Endothelial cell of umbilical vein (primary cell): ENCODE data around the gene SLC5A10. TPM values are rescaled to one million over a fixed set of nuclear protein-coding genes. Genes with fewer than 3 reads are reported as not detected.

Experiments used
- BruUV-seq: library from RNA; stranded (reverse); fragments of 400-500 nt; replicated peaks from 2 replicates; lab custom pipeline; 2021; lab: Mats Ljungman, UMichigan
- CTCF ChIA-PET: fragments of 300-600, 350-600 bp; sonication (Branson Sonifier 250); formaldehyde crosslinking; loops from one replicate; lab custom pipeline; 2021; ENCODE audit warnings: antibody characterized with exemption, inconsistent platforms; lab: Charles Lee
- POLR2A ChIA-PET: fragments of 300-600, 350-600 bp; sonication (Branson Sonifier 250); formaldehyde crosslinking; loops from one replicate; lab custom pipeline; 2021; ENCODE audit warnings: antibody characterized with exemption, inconsistent platforms; lab: Charles Lee
- DNase-seq: peaks from one replicate; pipeline ENCODE4 v3.0.0-alpha.2; 2011; ENCODE audit warnings: low read depth, low spot score
- FAIRE-seq: peaks from 2 replicates; lab custom pipeline; 2011; peaks lifted over from hg19 to GRCh38; lab: Jason Lieb, UNC
- H2AFZ ChIP-seq: 2 replicates; pipeline ENCODE4 v1.6.0; 2012; ENCODE audit warnings: low read depth, low read length, control low read depth, inconsistent platforms
- H3K27ac ChIP-seq: 2 replicates; pipeline ENCODE4 v1.5.1; 2011; ENCODE audit warnings: low read depth, mild to moderate bottlenecking, control low read depth, low read length, moderate library complexity; ENCODE audit not compliant: insufficient read depth
- H3K27me3 ChIP-seq, 2 experiments: 2 replicates each; pipeline versions ENCODE4 v1.6.0 to v1.6.1; 2011; ENCODE audit warnings: low read length in 2 of 2, mixed read lengths in 1 of 2; ENCODE audit not compliant: control insufficient read depth in 2 of 2, insufficient read depth in 2 of 2
- H3K36me3 ChIP-seq, 2 experiments: 2 replicates in 1 of 2; 3 replicates in 1 of 2; pipeline ENCODE4 v1.5.1; 2011; ENCODE audit warnings: low read length in 2 of 2, mild to moderate bottlenecking in 1 of 2, moderate library complexity in 1 of 2; ENCODE audit not compliant: control insufficient read depth in 2 of 2, insufficient read depth in 2 of 2; ENCODE audit errors: extremely low read depth in 1 of 2
- H3K4me1 ChIP-seq: 3 replicates; pipeline ENCODE4 v1.5.1; 2011; ENCODE audit warnings: mild to moderate bottlenecking, low read length; ENCODE audit not compliant: control insufficient read depth, insufficient read depth; ENCODE audit errors: extremely low read depth
- H3K4me2 ChIP-seq: 2 replicates; pipeline ENCODE4 v1.6.1; 2011; ENCODE audit warnings: low read length, control low read depth, mixed read lengths; ENCODE audit not compliant: insufficient read depth
- H3K4me3 ChIP-seq, 3 experiments: fragments of 200-600 bp in 1 of 3; sonication (generic), shearing (Covaris generic) in 1 of 3; replicated peaks in 1 of 3; 2 replicates each; pipeline ENCODE4 v1.5.1; 2011 to 2016; ENCODE audit warnings: control low read depth in 3 of 3, low read length in 3 of 3, mild to moderate bottlenecking in 2 of 3, inconsistent platforms in 1 of 3, low read depth in 1 of 3, moderate library complexity in 1 of 3; ENCODE audit not compliant: insufficient read depth in 1 of 3
- H3K79me2 ChIP-seq: 2 replicates; pipeline ENCODE4 v1.6.0; 2012; ENCODE audit warnings: low read length, inconsistent platforms; ENCODE audit not compliant: control insufficient read depth, insufficient read depth
- H3K9ac ChIP-seq: replicated peaks from 2 replicates; pipeline ENCODE3; 2011; ENCODE audit warnings: low read length, control low read depth; ENCODE audit not compliant: insufficient read depth; ENCODE audit errors: extremely low read depth
- H3K9me1 ChIP-seq: replicated peaks from 3 replicates; pipeline ENCODE4 v1.6.0; 2011; ENCODE audit warnings: mild to moderate bottlenecking, low read length; ENCODE audit not compliant: control insufficient read depth, insufficient read depth; ENCODE audit errors: extremely low read depth
- H3K9me3 ChIP-seq: replicated peaks from 2 replicates; pipeline ENCODE4 v1.5.1; 2012; ENCODE audit warnings: low read length, inconsistent platforms; ENCODE audit not compliant: control insufficient read depth, insufficient read depth
- H4K20me1 ChIP-seq: replicated peaks from 2 replicates; pipeline ENCODE3; 2011; ENCODE audit warnings: mild to moderate bottlenecking, low read length; ENCODE audit not compliant: control insufficient read depth, insufficient read depth; ENCODE audit errors: extremely low read depth
- EZH2 ChIP-seq: IDR thresholded peaks from 2 replicates; pipeline ENCODE4 v1.6.1; 2012; ENCODE audit warnings: borderline replicate concordance, low read depth, mild to moderate bottlenecking, moderate library complexity, low read length, inconsistent platforms; ENCODE audit not compliant: severe bottlenecking
- FOS ChIP-seq: IDR thresholded peaks from 2 replicates; pipeline ENCODE4 v1.6.1; 2011; ENCODE audit warnings: mild to moderate bottlenecking, low read length, moderate library complexity, borderline replicate concordance; ENCODE audit not compliant: insufficient read depth
- GATA2 ChIP-seq: IDR thresholded peaks from 2 replicates; pipeline ENCODE4 v1.7.0; 2011; ENCODE audit warnings: low read depth, mild to moderate bottlenecking, moderate library complexity, mixed read lengths, low read length; ENCODE audit not compliant: insufficient read length, insufficient read depth
- JUN ChIP-seq: IDR thresholded peaks from 2 replicates; pipeline ENCODE4 v1.6.1; 2011; ENCODE audit warnings: borderline replicate concordance, low read depth; ENCODE audit not compliant: insufficient read length, insufficient read depth
- MYC ChIP-seq: IDR thresholded peaks from one replicate; pipeline ENCODE4 v1.6.1; 2011; ENCODE audit warnings: mild to moderate bottlenecking, low read depth, low read length
- POLR2A ChIP-seq: IDR thresholded peaks from 2 replicates; pipeline ENCODE4 v1.6.1; 2012; ENCODE audit warnings: low read depth, mild to moderate bottlenecking, control low read depth, low read length
- POLR2AphosphoS5 ChIP-seq: IDR thresholded peaks from 2 replicates; pipeline ENCODE4 v1.6.1; 2012; ENCODE audit warnings: low read depth, mild to moderate bottlenecking, control low read depth, low read length, moderate library complexity; ENCODE audit not compliant: insufficient read depth
- dilution Hi-C: fragments of 300-500 bp; cut with MboI; formaldehyde crosslinking; loops from one replicate; pipeline ENCODE4 v1.15.0; 2019; ENCODE audit warnings: low sequenced_read_pairs; ENCODE audit not compliant: extremely low pct_ligation_motif_present
- intact Hi-C: fragments of 100-400 bp; cut with micrococcal nuclease; formaldehyde crosslinking; loops from one replicate; pipeline ENCODE4 v1.10.0; 2022
- polyA plus RNA-seq, 4 experiments: library from polyadenylated mRNA; depleted of rRNA in 3 of 4; stranded (reverse) in 3 of 4; unstranded in 1 of 4; fragments of >200 nt; gene quantifications; 2 replicates each; pipeline versions ENCODE4 v1.2.1 to v1.2.3, GENCODE V29; 2011 to 2012; ENCODE audit warnings: missing spikeins in 1 of 4
- total RNA-seq: library from RNA; stranded (reverse); gene quantifications from 2 replicates; pipeline ENCODE4 v1.2.3, GENCODE V29; 2021
- TF ChIP-seq, protein P1 (sequence below): IDR thresholded peaks from 2 replicates; pipeline ENCODE4 v1.6.1; 2011; ENCODE audit not compliant: insufficient read depth, insufficient read length
- TF ChIP-seq, protein P2 (sequence below), 2 donors: IDR thresholded peaks; 1 replicate in 1 of 2; 2 replicates in 1 of 2; pipeline ENCODE4 v1.5.1; 2011; ENCODE audit warnings: low read length in 2 of 2, mild to moderate bottlenecking in 2 of 2, moderate library complexity in 2 of 2, control low read depth in 1 of 2, inconsistent platforms in 1 of 2, low read depth in 1 of 2; ENCODE audit not compliant: insufficient read depth in 1 of 2; ENCODE audit errors: extremely low read depth in 1 of 2

SLC5A10 gene
- total and polyA plus RNA-seq, 2 donors (not counting 3 experiments of a cell fraction or from before 2014, with no cell fraction given): not detected

DNA sequence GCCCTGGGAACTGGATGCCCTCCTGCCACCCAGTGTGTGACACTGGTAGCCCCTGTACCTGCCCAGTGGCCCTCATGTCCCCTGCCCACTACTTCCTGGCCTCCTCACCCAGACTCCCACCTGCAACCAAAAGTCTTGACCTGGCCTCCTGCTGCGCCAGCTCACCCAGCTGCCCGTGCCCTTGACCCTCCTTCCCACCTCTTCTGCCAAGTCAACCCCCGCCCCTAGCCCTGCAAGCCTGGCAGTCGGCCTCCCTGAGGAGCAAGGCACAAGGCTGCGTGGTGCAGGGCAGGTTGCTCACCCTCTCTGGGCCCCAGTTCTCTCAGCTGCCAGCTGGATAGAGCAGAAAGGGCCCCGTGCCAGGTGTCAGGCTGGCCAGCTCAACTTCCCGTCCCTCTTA, 64.9 kb downstream of the SLC5A10 start:
- H4K20me1 ChIP-seq: no peaks in the 10 kb centered on the region
- no peaks in the 10 kb centered on the region for H3K79me2 ChIP-seq
- H2AFZ ChIP-seq: no peak overlapping the region
- no peak overlapping the region for H3K4me3 ChIP-seq
- no peaks in the 10 kb centered on the region for H3K4me1 ChIP-seq
- ChIA-PET POLR2A (no interaction called here), CTCF (interaction anchor here (0.7 to 2.0 kb wide), 2 partner anchors 44 to 55 kb away, joined by 4 to 8 read pairs; no protein-coding TSS in a partner anchor)
- H3K36me3 ChIP-seq: peaks cover 0 to 2% of the 10 kb centered on the region in 2 experiments
- no peak overlapping the region for H3K9ac ChIP-seq
- BruUV-seq: no TSS peak
- dilution Hi-C loops: no loop called here
- H3K9me3 ChIP-seq: no peaks in the 10 kb centered on the region
- intact Hi-C loops: no loop called here
- no peak for FAIRE-seq
- DNase-seq: no peak
- no peaks in the 10 kb centered on the region for H3K27me3 ChIP-seq
- H3K27ac ChIP-seq: no peak overlapping the region
- no peaks in the 10 kb centered on the region for H3K9me1 ChIP-seq
- no peak overlapping the region for H3K4me2 ChIP-seq
- no peak for TF ChIP-seq JUN
- TF ChIP-seq POLR2A: no peak
- no peak for TF ChIP-seq FOS
- TF ChIP-seq, protein P1, sequence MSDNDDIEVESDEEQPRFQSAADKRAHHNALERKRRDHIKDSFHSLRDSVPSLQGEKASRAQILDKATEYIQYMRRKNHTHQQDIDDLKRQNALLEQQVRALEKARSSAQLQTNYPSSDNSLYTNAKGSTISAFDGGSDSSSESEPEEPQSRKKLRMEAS: no peak
- no peak for TF ChIP-seq GATA2
- TF ChIP-seq POLR2AphosphoS5: no peak
- no peak for TF ChIP-seq EZH2
- no peak for TF ChIP-seq MYC
- TF ChIP-seq, protein P2, sequence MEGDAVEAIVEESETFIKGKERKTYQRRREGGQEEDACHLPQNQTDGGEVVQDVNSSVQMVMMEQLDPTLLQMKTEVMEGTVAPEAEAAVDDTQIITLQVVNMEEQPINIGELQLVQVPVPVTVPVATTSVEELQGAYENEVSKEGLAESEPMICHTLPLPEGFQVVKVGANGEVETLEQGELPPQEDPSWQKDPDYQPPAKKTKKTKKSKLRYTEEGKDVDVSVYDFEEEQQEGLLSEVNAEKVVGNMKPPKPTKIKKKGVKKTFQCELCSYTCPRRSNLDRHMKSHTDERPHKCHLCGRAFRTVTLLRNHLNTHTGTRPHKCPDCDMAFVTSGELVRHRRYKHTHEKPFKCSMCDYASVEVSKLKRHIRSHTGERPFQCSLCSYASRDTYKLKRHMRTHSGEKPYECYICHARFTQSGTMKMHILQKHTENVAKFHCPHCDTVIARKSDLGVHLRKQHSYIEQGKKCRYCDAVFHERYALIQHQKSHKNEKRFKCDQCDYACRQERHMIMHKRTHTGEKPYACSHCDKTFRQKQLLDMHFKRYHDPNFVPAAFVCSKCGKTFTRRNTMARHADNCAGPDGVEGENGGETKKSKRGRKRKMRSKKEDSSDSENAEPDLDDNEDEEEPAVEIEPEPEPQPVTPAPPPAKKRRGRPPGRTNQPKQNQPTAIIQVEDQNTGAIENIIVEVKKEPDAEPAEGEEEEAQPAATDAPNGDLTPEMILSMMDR (IDR thresholded peaks at IDR 0.05; ENCODE audit: extremely low read depth in 1 of 2, insufficient read depth in 1 of 2, low read depth in 1 of 2, low read length in 2 of 2): no peak
